GM18505 (cell line): ENCODE data around the gene BPIFB1.

Source experiments
- ATAC-seq: cut with Tn5 transposase; IDR thresholded peaks from one replicate; pipeline ENCODE4 v1.9.1; 2021; ENCODE audit not compliant: unreplicated experiment
- POLR2A ChIP-seq: IDR thresholded peaks from 4 replicates; pipeline ENCODE4 v1.6.1; 2011; ENCODE audit warnings: borderline replicate concordance; ENCODE audit not compliant: insufficient read depth, insufficient read length; ENCODE audit errors: extremely low read depth

Gene BPIFB1

GRCh38 chr20:33291416-33291815 lies 8.4 kb downstream of the BPIFB1 start:
- no peak for TF ChIP-seq POLR2A
- ATAC-seq: no peak

GRCh38 chr20:33291830-33292355 lies 8.9 kb downstream of the BPIFB1 start:
- no peak for TF ChIP-seq POLR2A
- ATAC-seq: no peak

- TF ChIP-seq POLR2A: no peak
- no peak for ATAC-seq
Observed at GRCh38 chr20:33296206-33296605, 13.2 kb downstream of the BPIFB1 start.

GRCh38 chr20:33298391-33298790 lies 15.4 kb downstream of the BPIFB1 start:
- no peak for TF ChIP-seq POLR2A
- no peak for ATAC-seq

GRCh38 chr20:33299111-33299603 lies 16.1 kb downstream of the BPIFB1 start:
- no peak for TF ChIP-seq POLR2A
- no peak for ATAC-seq

- no peak for TF ChIP-seq POLR2A
- no peak for ATAC-seq
Observed at GRCh38 chr20:33301192-33301930, 18.3 kb downstream of the BPIFB1 start.

- ATAC-seq: no peak
- TF ChIP-seq POLR2A: no peak
Observed at GRCh38 chr20:33303595-33303994, 20.6 kb downstream of the BPIFB1 start.

GRCh38 chr20:33304046-33304445 lies 21.0 kb downstream of the BPIFB1 start:
- no peak for TF ChIP-seq POLR2A
- ATAC-seq: no peak

GRCh38 chr20:33305589-33306057 lies 22.6 kb downstream of the BPIFB1 start:
- no peak for TF ChIP-seq POLR2A
- no peak for ATAC-seq

- ATAC-seq: no peak
- no peak for TF ChIP-seq POLR2A
Observed at GRCh38 chr20:33306228-33306627, 23.2 kb downstream of the BPIFB1 start.

GRCh38 chr20:33306807-33307206 lies 23.8 kb downstream of the BPIFB1 start:
- ATAC-seq: no peak
- TF ChIP-seq POLR2A: no peak

- no peak for ATAC-seq
- TF ChIP-seq POLR2A: no peak
Observed at GRCh38 chr20:33308668-33309067, 25.7 kb downstream of the BPIFB1 start.

GRCh38 chr20:33309631-33310030 lies 26.6 kb downstream of the BPIFB1 start:
- ATAC-seq: no peak
- TF ChIP-seq POLR2A: no peak

GRCh38 chr20:33310327-33310899 lies 27.4 kb downstream of the BPIFB1 start:
- no peak for ATAC-seq
- no peak for TF ChIP-seq POLR2A
